HG02981 (cell line): ENCODE data around the gene GPR108.
"Not testable (repeated sequence)": the region's sequence is repeated elsewhere in the genome, so short reads cannot be mapped to it uniquely, and the experiment has no call there.

Source experiments
- ATAC-seq: cut with Tn5 transposase; IDR thresholded peaks from one replicate; pipeline ENCODE4 v1.9.1; 2021; ENCODE audit warnings: mild to moderate bottlenecking, moderate library complexity; ENCODE audit not compliant: unreplicated experiment

The GPR108 gene

DNA sequence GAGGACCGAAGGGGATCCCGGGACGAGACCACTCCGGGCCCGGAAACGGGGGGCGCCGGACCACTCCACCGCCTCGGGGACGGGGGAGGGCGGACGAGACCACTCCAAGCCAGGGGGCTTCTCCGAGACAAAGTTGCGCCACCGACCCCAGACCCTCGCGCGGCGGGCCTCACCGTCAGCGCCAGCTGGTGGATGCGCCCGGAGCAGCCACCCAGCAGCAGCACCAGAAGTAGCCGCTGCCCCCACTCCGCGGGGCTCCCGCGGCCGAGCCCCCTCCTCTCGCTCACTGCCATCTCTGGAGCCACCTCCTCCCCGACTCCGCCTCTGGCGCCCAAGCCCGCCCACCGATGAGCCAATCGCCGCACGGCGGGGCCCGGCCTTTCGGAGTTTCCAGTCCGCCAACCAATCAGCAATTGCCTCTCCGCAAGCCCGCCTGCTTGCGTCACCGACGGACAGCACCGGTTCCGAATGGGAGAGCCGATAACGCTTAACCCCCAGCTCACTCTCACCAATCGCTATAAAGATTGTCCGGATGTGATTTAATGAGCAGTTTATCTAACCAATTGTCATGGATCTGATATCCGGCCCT, at the start of gene GPR108:
Gene GPR108, minus strand, starts transcription at position 297 of the 589 bp plus-strand sequence. Its CDS starts 4 bp downstream, at position 293.
- peak; percentile 62 for ATAC-seq

DNA sequence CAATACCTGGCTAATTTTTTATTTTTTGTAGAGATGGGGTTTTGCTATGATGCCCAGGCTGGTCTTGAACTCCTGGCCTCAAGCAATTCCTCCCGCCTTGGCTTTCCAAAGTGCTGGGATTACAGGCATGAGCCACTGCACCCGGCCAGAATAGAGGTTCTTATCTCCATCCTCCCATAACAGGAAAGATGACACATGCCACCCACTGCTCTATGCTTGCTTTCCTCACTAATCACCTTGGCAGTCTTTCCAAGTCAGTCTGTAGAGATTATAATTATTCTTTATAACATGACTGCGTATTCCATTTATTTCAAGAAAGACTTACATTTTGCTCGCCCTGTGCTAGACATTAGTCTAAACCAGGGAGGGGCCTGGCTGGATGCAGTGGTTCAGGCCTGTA, 41.8 kb upstream of the GPR108 start:
- no peak for ATAC-seq

DNA sequence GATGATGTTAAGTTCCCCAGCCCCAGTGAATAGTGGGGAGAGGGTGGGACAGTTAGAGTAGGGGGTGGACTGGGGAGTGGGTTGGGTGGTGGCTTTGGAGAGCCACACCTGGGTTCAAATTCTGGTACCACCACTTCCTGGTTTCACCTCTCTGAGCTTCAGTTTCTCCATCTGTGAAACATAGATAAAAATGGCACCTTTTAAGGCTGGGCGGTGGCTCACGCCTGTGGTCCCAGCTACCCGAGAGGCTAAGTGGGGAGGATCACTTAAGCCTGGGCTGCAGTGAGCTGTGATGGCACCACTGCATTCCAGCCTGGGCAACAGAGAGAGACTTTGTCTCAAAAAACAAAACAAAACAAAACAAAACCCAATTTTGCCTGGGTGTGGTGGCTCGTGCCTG, 41.0 kb upstream of the GPR108 start:
- ATAC-seq = no peak

DNA sequence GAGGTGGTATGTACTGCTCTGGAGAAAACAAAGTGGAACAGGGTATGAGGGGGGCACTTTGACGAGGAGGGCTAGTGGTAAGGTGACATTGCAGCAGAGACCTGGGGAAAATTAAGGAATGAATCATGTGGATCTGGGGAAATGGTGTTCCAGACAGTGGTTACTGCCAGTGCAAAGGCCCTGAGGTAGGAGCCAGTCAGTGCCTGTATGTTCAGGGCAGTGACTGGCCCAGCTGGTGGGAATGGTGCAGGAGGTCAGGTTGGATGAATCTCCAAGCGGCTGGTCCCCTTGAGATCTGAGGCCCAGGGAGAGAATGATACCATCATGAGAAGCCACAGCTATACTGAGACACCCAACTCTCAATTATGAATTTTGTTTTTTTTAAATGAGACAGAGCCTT, 40.1 kb upstream of the GPR108 start:
- ATAC-seq = no peak

DNA sequence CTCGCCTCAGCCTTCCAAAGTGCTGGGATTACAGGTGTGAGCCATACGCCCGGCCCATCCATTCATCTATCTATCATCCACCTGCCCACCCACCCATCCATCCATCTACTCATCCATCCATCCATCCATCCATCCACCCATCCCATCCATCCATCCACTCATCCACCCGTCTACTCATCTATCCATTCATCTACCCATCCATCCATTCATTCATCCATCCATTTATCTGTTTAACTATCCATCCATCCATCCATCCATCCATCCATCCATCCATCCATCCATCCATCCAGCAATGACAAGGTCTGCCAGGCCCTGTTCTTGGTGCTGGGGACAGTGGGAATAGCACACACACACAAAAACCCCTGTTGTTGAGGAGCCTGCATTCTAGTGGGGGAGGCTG, 39.6 kb upstream of the GPR108 start:
- ATAC-seq = no peak

DNA sequence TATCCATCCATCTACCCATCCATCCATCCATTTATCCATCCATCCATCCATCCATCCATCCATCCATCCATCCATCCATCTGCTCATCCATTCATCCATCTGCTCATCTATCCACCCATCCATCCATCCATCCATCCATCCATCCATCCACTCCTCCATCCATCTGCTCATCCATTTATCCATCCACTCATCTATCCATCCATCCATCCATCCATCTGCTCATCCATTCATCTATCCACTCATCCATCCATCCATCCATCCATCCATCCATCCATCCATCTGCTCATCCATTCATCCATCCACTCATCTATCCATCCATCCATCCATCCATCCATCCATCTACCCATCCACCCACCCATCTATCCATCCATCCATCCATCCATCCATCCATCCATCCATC, 38.7 kb upstream of the GPR108 start:
- ATAC-seq = not testable (repeated sequence)

DNA sequence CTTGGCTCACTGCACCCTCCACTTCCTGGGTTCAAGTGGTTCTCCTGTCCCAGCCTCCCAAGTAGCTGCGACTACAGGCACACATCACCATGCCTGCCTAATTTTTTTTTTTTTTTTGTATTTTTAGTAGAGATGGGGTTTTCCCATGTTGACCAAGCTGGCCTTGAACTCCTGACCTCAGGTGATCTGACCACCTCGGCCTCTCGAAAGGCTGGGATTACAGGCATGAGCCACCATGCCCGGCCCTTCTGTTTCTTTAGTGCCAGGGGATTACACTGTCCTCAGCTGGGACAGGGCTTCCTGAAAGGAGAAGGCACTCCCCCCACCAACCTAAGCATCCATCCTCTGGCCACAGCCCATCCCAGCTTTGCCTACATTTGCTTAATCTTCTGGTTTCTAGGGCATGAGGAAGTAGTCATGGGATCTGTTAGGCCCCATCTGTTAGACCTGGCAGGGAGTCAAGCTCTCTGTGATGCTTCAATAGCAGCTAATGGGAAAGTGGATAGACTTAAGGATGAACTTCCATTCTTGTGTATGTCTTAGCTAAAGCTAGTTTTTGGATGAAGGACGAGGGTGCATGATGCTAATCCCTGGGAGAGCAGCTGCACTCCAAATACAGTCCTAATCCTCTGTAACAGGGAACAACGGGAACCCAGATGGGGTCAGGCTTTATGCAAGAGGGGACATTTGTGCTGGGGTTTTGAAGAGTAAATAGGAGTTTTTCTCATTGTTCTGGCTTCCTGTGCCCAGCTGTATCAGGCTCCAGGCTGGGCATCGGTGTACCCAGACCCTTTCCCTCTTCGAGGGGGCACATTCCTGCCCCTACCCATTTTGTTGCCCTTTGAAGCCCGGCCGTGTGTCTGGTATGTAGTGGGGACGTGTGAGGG, 37.7 kb upstream of the GPR108 start:
- ATAC-seq = no peak

DNA sequence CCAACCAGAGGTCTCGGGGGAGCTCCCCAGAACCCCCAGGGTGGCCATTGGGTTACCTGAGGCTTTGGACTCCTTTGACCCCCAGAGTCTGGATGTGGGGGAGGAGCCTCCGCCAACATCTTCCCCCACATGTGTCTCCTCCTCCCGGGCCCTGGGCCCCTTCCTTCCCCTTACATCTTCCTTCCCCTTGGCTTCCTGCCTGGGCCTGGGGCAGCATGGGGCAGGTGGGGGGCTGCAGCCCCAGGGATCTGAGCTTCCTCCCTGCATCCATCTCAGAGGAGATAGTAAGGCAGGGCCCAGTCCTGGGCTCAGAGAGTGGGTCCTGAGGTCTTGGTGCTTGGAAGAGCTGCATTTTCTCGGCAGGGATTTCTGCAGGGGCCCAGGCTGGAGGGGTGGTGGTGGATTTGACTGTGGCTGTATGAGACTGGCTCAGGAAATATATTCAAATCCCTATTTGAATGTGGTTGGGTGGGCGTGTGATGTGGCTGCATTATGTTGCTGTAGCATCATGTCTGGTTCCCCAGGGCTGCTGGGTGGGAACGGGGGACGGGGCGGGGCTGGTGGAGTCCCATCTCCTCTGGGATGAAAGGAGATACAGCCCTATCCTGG, 36.0 kb upstream of the GPR108 start:
- peak; percentile 33 for ATAC-seq

DNA sequence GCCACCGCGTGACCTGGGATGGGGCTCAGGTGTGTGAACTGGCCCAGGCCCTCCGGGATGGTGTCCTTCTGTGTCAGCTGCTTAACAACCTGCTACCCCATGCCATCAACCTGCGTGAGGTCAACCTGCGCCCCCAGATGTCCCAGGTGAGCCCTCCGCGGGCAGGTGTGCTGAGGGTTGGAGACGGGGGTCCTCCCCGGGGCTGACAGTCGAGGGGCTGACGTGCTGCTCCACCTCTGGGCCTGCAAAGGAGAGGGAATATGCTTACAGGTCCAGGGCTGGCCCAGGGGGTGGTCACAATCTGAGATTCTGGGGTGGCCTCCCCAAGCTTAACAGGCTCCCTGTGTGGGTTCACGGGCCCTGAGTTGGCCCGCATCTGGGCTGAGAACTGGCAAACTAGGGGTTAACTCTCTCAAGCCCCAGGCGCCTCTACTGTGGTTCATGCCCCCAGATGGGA, 35.5 kb upstream of the GPR108 start:
- no peak for ATAC-seq

DNA sequence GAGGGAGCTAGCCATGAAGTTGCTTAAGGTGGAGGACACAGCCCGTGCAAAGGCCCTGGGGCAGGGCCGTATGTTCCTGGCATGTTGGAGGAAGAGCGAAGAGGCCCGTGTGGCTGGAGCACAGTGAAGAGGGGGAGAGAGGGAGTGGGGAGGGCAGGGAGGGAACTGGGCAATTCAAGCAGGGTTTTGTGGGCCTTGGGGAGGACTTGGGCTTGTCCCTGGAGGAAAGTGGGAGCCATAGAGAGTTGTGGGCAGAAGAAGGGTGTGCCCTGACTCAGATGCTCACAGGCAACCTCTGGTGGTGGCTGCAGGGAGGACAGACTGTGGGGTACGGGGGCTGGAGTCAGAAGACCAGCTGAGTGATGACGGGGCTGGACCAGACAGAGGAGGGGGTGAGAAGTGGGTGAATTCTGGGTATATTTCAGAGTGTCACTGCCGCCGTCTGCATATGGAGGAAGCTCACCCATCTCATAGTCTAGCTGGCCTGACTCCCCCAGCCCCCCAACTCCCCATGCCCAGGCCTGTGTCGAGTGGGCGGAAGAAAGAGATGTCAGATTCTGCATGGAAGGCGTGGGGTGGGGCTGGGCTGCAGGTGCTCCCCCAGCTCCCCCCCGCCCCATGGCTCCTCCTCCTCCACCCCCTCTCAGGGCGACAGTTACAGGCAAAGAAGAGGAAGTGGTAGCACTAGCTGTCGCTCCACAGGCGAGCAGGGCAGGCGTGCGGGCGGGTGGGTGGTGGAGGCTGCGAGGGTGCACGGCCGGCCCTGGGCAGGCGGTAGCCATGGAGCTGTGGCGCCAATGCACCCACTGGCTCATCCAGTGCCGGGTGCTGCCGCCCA, 34.9 kb upstream of the GPR108 start, which contains the start of gene VAV1:
Gene VAV1, plus strand, starts transcription at position 681 of the 838 bp plus-strand sequence. Its CDS starts 100 bp downstream, at position 781.
- no peak for ATAC-seq

DNA sequence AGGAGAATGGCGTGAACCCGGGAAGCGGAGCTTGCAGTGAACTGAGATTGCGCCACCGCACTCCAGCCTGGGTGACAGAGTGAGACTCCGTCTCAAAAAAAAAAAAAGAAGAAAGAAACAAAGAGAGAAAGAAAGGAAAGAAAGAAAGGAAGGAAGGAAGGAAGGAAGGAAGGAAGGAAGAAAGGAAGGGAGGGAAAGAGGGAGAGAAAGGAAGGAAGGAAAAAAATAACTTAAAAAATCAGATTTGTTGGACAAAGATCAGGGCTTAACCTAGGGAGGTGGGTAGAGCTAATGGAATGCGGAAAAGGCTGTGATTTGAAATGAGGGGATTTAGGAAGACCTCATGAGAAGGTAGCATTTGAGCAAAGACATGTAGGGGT, 34.3 kb upstream of the GPR108 start:
- not testable (repeated sequence) for ATAC-seq

DNA sequence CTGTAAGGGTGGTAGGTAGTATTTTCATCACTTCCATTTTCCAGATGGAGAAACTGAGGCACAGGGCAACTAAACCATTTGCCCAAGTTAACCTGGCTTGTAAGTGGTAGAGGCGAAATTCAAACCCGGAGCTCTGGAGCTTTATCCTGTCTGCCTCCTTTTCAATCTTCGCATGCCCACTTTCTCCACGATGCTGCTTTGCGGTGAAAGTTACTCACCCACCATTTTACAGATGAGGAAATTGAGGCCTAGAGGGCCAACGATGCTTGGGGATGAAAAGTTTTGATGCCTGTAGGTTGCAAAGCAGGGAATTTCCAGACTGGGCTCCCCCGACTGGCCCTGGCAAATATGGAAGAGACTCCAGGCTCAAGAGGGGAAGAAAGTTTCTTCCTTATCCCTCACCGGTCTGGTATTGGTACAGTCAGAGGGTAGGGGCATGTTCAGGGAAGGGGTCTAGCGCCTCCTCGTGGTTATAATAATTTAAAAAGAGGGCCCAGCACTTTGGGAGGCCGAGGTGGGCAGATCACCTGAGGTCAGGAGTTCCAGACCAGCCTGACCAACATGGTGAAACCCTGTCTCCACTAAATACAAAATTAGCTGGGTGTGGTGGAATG, 31.7 kb upstream of the GPR108 start:
- ATAC-seq = no peak

DNA sequence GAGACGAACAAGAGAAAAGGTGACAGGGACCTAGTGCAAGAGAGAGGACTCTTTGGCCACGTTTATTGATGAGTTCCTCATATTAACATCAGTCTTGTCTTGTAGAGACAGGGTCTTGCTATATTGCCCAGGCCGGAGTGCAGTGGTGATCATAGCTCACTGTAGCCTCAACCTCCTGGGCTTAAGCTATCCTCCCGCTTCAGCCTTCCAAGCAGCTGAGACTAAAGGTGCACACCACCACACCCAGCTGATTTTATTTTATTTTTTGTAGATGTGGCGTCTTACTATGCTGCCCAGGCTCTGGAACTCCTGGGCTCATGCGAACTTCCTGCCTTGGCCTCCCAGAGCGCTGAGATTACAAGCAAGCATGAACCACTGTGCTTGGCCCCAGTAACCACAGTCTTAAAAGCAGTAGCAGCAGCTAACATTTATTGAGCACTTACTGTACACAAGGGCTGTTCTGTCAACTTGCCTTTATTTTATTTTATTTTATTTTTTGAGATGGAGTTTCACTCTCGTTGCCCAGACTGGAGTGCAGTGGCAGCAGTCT, 30.9 kb upstream of the GPR108 start:
- ATAC-seq = no peak

DNA sequence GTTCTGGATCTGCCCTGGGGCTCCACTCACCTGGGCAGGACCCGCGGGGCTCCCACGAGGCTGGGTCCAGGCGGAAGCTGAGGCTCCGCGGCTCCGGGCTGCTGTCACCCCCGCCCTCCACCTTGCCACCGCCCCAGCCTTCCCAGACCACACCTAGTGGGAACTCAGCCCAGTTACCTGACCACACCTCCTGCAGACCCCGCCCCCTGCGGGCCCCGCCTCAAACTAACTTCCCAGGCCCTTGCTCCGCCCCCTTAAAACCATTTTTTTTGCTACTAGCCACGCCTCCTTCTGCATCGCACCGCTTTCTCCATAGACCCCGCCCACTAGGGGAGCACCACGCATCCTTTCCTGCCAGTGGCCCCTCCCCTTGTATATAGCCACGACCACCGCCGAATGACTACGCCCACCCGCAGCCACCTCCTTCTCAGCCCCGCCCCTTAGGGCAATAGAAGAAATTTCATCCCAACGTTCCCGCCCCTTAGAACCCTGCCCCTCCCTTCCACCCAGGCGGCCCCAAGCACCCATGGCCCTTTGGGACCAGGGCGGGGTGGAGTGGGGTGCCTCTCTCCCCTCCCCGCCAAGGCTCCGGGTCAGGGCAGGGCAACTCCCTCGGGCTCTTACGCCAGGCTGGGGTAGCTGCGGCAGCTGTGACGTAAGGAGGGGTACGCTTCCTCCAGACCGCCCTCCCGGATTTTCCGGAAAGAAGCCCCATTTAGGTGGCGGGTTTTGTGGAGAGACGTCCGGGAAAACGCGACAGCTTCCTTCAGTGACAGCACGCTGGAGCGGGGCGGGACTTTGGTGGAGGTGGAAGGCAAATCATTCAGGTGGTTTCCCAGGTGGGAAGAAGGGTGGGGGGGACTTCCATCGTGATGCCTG, 30.2 kb upstream of the GPR108 start, which contains the start of gene SH2D3A:
Gene SH2D3A, minus strand, starts transcription at position 79 of the 879 bp plus-strand sequence. CDS start 3,687 bp downstream, outside the sequence.
- ATAC-seq = peak; percentile 61

DNA sequence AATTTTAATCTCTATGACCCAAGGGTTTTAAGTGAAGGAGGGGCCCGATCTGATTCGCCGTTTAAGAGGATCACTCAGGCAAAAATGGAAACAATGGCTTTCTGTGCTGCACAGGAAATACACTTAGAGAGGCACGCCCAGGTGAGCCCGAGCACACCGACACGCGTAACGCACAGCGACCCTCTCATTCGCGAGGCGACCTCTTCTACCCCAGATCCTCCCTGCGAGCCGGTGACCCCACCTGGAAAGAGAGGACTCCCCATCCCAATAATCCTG, 29.6 kb upstream of the GPR108 start:
- ATAC-seq = peak; percentile 21

DNA sequence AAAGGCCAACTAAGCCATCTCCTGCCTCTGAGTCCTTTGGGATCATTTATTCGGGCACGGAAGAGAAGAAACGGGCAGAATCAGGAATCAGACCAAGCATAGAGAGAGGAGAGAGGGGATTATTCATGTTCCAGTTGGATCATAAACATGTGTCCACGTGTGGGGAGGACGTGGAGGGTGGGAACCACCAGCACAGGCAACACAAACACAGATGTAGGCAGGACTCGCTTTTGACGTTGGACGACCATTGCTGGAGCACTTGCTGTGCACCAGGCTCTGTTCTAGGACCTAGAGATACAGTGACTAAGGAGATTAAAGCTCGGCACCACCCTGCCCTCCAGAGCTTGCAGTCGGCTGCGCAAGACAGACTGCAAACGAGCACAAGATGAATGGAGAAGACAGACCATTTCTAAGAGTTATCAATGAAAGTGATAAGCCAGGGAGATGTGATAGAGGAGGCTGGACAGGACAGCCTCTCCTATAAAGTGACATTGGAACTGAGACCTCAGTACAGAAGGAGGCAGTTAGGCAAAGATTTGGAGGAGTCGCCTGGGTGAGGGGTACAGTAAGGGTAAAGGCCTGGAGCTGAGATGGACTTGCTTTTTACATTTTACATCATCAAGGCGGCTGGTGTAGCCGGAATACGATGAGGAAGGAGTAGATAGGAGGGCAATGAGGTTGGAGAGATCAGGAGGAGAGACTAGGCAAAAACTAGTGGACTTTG, 29.1 kb upstream of the GPR108 start:
- no peak for ATAC-seq

DNA sequence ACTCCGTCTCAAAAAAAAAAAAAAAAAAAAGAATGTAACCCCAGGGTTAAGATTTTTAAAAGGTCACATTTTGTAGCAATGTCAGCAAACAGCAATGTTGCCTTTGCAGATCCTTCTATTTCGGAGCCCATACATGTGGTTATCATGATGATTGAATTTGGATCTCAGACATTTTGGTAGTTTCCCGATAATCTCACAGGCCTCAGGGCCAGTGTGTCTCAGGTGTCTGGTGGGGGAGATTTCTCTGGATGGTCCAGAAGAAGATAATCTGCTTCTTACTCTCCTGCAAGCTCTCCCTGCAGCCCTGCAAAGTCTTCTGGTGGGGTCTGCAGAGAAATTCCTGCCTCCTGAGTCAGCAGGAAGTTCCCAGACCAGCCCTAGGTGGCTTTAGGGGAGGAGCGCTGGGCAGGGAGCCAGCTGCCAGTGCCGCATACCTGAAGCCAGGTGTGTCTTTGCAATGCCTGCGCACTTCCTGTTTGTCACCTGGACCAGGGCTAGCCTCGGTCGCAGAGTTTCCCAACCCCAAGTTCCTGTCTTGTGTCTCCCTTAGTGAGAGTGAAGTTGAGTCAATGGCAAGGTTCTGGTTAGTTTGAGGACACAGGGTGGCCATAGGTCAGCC, 28.5 kb upstream of the GPR108 start:
- ATAC-seq = no peak

DNA sequence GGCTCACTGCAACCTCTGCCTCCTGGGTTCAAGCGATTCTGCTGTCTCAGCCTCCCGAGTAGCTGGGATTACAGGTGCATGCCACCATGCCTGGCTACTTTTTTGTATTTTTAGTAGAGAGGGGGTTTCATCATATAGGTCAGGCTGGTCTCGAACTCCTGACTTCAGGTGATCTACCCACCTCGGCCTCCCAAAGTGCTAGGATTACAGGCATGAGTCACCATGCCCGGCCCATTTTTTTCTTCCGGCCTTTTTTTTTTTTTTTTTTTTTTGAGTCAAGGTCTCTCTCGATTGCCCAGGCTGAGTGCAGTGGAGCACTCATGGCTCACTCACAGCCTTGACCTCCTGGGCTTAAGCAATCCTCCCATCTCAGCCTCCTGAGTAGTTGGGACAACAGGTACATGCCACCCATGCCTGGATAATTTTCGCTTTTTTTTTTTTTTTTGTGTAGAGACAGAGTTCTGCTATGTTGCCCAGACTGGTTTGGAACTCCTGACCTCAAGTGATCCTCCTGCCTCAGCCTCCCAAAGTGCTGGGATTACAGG, 24.9 kb upstream of the GPR108 start:
- ATAC-seq = not testable (repeated sequence)
